GM23338 (cell line): ENCODE measurements around the gene VPREB3. TPM values are rescaled to one million over a fixed set of nuclear protein-coding genes. Genes with fewer than 3 reads are reported as not detected.

ENCODE experiments used
- ATAC-seq: fragments of 200-7000 bp; cut with Tn5 transposase; 3 replicates; pipeline ENCODE4 v1.9.1; 2020
- DNase-seq: peaks from one replicate; pipeline ENCODE4 v3.0.0-alpha.2; 2015; ENCODE audit warnings: low spot score
- H2AFZ ChIP-seq: fragments of 200-600 bp; sonication (generic); 2 replicates; pipeline ENCODE4 v1.8.0; 2016; ENCODE audit warnings: antibody characterized with exemption, mild to moderate bottlenecking, moderate library complexity
- H3F3A ChIP-seq: fragments of 200-600 bp; sonication (generic); replicated peaks from 2 replicates; pipeline ENCODE4 v1.8.0; 2017; ENCODE audit warnings: antibody characterized with exemption, mixed run types, low read depth
- H3K27ac ChIP-seq: fragments of 200-600 bp; sonication (generic); 2 replicates; pipeline ENCODE4 v1.6.1; 2016; ENCODE audit warnings: low read depth
- H3K27me3 ChIP-seq: fragments of 200-600 bp; sonication (generic); 2 replicates; pipeline ENCODE4 v1.8.0; 2016; ENCODE audit warnings: mild to moderate bottlenecking, mixed run types, moderate library complexity; ENCODE audit not compliant: insufficient read depth
- H3K36me3 ChIP-seq: fragments of 200-600 bp; sonication (generic); 2 replicates; pipeline ENCODE4 v1.8.0; 2016; ENCODE audit warnings: mild to moderate bottlenecking; ENCODE audit not compliant: insufficient read depth
- H3K4me1 ChIP-seq: fragments of 200-600 bp; sonication (generic); 2 replicates; pipeline ENCODE4 v1.8.0; 2016; ENCODE audit warnings: mild to moderate bottlenecking, moderate library complexity; ENCODE audit not compliant: insufficient read depth
- H3K4me2 ChIP-seq: fragments of 200-600 bp; sonication (generic); 2 replicates; pipeline ENCODE4 v1.7.1; 2017; ENCODE audit warnings: mixed run types
- H3K4me3 ChIP-seq: fragments of 200-600 bp; sonication (generic); 2 replicates; pipeline ENCODE4 v1.6.1; 2016; ENCODE audit warnings: mixed run types
- H3K79me2 ChIP-seq: fragments of 200-600 bp; sonication (generic); replicated peaks from 2 replicates; pipeline ENCODE4 v1.8.0; 2017; ENCODE audit warnings: mild to moderate bottlenecking; ENCODE audit not compliant: insufficient read depth
- H3K9me2 ChIP-seq: fragments of 200-600 bp; sonication (generic); 2 replicates; pipeline ENCODE4 v1.8.0; 2017; ENCODE audit not compliant: insufficient read depth
- H4K20me1 ChIP-seq: fragments of 200-600 bp; sonication (generic); replicated peaks from 2 replicates; pipeline ENCODE4 v1.8.0; 2017; ENCODE audit warnings: mild to moderate bottlenecking; ENCODE audit not compliant: insufficient read depth
- H3K27ac Mint-ChIP-seq: 2 replicates; pipeline ENCODE4 v1.8.0; 2020; ENCODE audit warnings: inconsistent platforms, mild to moderate bottlenecking, moderate library complexity, mixed read lengths
- H3K27me3 Mint-ChIP-seq: 3 replicates; pipeline ENCODE4 v1.8.0; 2022; ENCODE audit warnings: low read depth, mild to moderate bottlenecking, moderate library complexity, mixed read lengths, inconsistent platforms; ENCODE audit not compliant: insufficient read depth, poor library complexity
- H3K36me3 Mint-ChIP-seq: 3 replicates; pipeline ENCODE4 v1.8.0; 2021; ENCODE audit warnings: low read depth, mild to moderate bottlenecking, inconsistent platforms, moderate library complexity, mixed read lengths
- H3K4me1 Mint-ChIP-seq: 3 replicates; pipeline ENCODE4 v1.8.0; 2020; ENCODE audit warnings: mild to moderate bottlenecking, inconsistent platforms, mixed read lengths
- H3K4me3 Mint-ChIP-seq: 3 replicates; pipeline ENCODE4 v1.8.0; 2021; ENCODE audit warnings: moderate library complexity, mild to moderate bottlenecking, inconsistent platforms, mixed read lengths
- H3K9me3 Mint-ChIP-seq: 3 replicates; pipeline ENCODE4 v1.8.0; 2020; ENCODE audit warnings: moderate library complexity, mild to moderate bottlenecking, inconsistent platforms, mixed read lengths
- CREB1 ChIP-seq: fragments of 250-450 bp; sonication (Bioruptor Pico); IDR thresholded peaks from 2 replicates; pipeline ENCODE4 v1.5.0; 2020; ENCODE audit warnings: low read depth, mild to moderate bottlenecking, moderate library complexity
- EZH2 ChIP-seq: fragments of 200-600 bp; sonication (generic); IDR thresholded peaks from one replicate; pipeline ENCODE4 v1.8.0; 2017; ENCODE audit warnings: antibody characterized with exemption, mild to moderate bottlenecking, low read depth; ENCODE audit not compliant: unreplicated experiment
- EZH2phosphoT487 ChIP-seq: fragments of 200-600 bp; sonication (generic); IDR thresholded peaks from one replicate; pipeline ENCODE4 v1.8.1; 2018; ENCODE audit warnings: antibody characterized with exemption; ENCODE audit not compliant: unreplicated experiment
- NANOG ChIP-seq: IDR thresholded peaks from 2 replicates; pipeline ENCODE4 v1.6.1; 2016; ENCODE audit warnings: antibody characterized with exemption, borderline replicate concordance
- POLR2AphosphoS5 ChIP-seq: IDR thresholded peaks from 2 replicates; pipeline ENCODE4 v1.6.1; 2016; ENCODE audit warnings: antibody characterized with exemption, low read depth
- STAT1 ChIP-seq: IDR thresholded peaks from one replicate; pipeline ENCODE4 v1.6.1; 2016; ENCODE audit warnings: antibody characterized with exemption; ENCODE audit not compliant: unreplicated experiment
- ZNF114 ChIP-seq: fragments of 250-450 bp; sonication (Bioruptor Pico); IDR thresholded peaks from 2 replicates; pipeline ENCODE4 v1.5.0; 2020; ENCODE audit warnings: mild to moderate bottlenecking, moderate library complexity
- ZNF331 ChIP-seq: fragments of 250-450 bp; sonication (Bioruptor Pico); IDR thresholded peaks from 2 replicates; pipeline ENCODE4 v1.5.0; 2020; ENCODE audit warnings: low read depth, mild to moderate bottlenecking, moderate library complexity
- polyA plus RNA-seq: library from polyadenylated mRNA; unstranded; fragments of >200 nt; fragmentation: Nextera tagmentation; extraction: Ambion mirVana; gene quantifications from 2 replicates; pipeline ENCODE4 v1.2.1, GENCODE V29; 2016
- total RNA-seq: library from RNA; depleted of rRNA; stranded (reverse); fragments of >200 nt; shearing (Covaris generic); gene quantifications from 2 replicates; pipeline ENCODE4 v1.2.3, GENCODE V29; 2014
- TF ChIP-seq, protein P1 (sequence below), 2 experiments: fragments of 200-600 bp in 1 of 2; sonication (generic) in 1 of 2; conservative IDR thresholded peaks; 2 replicates each; pipeline versions ENCODE4 v1.5.1 to v1.6.1; 2016 to 2017; ENCODE audit warnings: antibody characterized with exemption in 2 of 2, low read depth in 2 of 2, mild to moderate bottlenecking in 2 of 2, moderate library complexity in 1 of 2
- TF ChIP-seq, protein P2 (sequence below): IDR thresholded peaks from 2 replicates; pipeline ENCODE4 v1.6.1; 2016; ENCODE audit warnings: antibody characterized with exemption
- TF ChIP-seq, protein P3 (sequence below): fragments of 250-450 bp; sonication (Bioruptor Pico); IDR thresholded peaks from 2 replicates; pipeline ENCODE4 v1.5.0; 2020; ENCODE audit warnings: mild to moderate bottlenecking, moderate library complexity
- TF ChIP-seq, protein P4 (sequence below): IDR thresholded peaks from one replicate; pipeline ENCODE4 v1.6.1; 2018; ENCODE audit warnings: antibody characterized with exemption; ENCODE audit not compliant: unreplicated experiment

Gene VPREB3
- total and polyA plus RNA-seq, 2 experiments from 2014 or later, result 1.1 TPM; not detected in 1

DNA sequence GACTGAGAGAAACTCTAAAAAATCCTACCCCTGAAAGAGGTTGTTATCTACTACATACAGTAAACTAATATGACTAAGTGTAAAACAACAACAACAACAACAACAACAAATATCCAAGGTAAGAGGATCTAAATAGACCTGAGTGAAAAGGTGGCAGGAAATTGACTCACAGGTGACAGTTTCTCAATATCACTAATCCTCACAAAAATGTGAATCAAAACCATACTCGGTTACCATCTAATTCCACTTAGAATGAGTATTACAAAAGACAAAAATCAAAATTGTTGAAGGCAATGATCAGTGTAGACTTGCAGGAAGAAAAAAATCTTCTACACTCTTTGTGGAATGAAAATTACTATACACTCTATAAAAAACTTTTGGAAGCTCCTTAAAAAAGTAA lies 46.0 kb downstream of the VPREB3 start:
- no peaks in the 10 kb centered on the region for H3K27me3 ChIP-seq
- TF ChIP-seq POLR2AphosphoS5 (no peak), EZH2phosphoT487 (no peak), CREB1 (CRISPR knock-in tag) (no peak), ZNF331 (CRISPR knock-in tag) (no peak), NANOG (no peak), STAT1 (no peak), EZH2 (no peak), ZNF114 (no peak)
- TF ChIP-seq, protein P1, sequence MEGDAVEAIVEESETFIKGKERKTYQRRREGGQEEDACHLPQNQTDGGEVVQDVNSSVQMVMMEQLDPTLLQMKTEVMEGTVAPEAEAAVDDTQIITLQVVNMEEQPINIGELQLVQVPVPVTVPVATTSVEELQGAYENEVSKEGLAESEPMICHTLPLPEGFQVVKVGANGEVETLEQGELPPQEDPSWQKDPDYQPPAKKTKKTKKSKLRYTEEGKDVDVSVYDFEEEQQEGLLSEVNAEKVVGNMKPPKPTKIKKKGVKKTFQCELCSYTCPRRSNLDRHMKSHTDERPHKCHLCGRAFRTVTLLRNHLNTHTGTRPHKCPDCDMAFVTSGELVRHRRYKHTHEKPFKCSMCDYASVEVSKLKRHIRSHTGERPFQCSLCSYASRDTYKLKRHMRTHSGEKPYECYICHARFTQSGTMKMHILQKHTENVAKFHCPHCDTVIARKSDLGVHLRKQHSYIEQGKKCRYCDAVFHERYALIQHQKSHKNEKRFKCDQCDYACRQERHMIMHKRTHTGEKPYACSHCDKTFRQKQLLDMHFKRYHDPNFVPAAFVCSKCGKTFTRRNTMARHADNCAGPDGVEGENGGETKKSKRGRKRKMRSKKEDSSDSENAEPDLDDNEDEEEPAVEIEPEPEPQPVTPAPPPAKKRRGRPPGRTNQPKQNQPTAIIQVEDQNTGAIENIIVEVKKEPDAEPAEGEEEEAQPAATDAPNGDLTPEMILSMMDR (conservative IDR thresholded peaks at IDR 0.05; ENCODE audit: low read depth in 2 of 2), result no peak
- TF ChIP-seq, protein P2, sequence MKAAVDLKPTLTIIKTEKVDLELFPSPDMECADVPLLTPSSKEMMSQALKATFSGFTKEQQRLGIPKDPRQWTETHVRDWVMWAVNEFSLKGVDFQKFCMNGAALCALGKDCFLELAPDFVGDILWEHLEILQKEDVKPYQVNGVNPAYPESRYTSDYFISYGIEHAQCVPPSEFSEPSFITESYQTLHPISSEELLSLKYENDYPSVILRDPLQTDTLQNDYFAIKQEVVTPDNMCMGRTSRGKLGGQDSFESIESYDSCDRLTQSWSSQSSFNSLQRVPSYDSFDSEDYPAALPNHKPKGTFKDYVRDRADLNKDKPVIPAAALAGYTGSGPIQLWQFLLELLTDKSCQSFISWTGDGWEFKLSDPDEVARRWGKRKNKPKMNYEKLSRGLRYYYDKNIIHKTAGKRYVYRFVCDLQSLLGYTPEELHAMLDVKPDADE, result no peak
- TF ChIP-seq, protein P3, sequence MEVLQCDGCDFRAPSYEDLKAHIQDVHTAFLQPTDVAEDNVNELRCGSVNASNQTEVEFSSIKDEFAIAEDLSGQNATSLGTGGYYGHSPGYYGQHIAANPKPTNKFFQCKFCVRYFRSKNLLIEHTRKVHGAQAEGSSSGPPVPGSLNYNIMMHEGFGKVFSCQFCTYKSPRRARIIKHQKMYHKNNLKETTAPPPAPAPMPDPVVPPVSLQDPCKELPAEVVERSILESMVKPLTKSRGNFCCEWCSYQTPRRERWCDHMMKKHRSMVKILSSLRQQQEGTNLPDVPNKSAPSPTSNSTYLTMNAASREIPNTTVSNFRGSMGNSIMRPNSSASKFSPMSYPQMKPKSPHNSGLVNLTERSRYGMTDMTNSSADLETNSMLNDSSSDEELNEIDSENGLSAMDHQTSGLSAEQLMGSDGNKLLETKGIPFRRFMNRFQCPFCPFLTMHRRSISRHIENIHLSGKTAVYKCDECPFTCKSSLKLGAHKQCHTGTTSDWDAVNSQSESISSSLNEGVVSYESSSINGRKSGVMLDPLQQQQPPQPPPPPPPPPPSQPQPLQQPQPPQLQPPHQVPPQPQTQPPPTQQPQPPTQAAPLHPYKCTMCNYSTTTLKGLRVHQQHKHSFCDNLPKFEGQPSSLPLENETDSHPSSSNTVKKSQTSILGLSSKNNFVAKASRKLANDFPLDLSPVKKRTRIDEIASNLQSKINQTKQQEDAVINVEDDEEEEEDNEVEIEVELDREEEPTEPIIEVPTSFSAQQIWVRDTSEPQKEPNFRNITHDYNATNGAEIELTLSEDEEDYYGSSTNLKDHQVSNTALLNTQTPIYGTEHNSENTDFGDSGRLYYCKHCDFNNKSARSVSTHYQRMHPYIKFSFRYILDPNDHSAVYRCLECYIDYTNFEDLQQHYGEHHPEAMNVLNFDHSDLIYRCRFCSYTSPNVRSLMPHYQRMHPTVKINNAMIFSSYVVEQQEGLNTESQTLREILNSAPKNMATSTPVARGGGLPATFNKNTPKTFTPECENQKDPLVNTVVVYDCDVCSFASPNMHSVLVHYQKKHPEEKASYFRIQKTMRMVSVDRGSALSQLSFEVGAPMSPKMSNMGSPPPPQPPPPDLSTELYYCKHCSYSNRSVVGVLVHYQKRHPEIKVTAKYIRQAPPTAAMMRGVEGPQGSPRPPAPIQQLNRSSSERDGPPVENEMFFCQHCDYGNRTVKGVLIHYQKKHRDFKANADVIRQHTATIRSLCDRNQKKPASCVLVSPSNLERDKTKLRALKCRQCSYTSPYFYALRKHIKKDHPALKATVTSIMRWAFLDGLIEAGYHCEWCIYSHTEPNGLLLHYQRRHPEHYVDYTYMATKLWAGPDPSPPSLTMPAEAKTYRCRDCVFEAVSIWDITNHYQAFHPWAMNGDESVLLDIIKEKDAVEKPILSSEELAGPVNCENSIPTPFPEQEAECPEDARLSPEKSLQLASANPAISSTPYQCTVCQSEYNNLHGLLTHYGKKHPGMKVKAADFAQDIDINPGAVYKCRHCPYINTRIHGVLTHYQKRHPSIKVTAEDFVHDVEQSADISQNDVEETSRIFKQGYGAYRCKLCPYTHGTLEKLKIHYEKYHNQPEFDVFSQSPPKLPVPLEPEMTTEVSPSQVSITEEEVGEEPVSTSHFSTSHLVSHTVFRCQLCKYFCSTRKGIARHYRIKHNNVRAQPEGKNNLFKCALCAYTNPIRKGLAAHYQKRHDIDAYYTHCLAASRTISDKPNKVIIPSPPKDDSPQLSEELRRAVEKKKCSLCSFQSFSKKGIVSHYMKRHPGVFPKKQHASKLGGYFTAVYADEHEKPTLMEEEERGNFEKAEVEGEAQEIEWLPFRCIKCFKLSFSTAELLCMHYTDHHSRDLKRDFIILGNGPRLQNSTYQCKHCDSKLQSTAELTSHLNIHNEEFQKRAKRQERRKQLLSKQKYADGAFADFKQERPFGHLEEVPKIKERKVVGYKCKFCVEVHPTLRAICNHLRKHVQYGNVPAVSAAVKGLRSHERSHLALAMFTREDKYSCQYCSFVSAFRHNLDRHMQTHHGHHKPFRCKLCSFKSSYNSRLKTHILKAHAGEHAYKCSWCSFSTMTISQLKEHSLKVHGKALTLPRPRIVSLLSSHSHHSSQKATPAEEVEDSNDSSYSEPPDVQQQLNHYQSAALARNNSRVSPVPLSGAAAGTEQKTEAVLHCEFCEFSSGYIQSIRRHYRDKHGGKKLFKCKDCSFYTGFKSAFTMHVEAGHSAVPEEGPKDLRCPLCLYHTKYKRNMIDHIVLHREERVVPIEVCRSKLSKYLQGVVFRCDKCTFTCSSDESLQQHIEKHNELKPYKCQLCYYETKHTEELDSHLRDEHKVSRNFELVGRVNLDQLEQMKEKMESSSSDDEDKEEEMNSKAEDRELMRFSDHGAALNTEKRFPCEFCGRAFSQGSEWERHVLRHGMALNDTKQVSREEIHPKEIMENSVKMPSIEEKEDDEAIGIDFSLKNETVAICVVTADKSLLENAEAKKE (CRISPR knock-in tag), result no peak
- TF ChIP-seq, protein P4, sequence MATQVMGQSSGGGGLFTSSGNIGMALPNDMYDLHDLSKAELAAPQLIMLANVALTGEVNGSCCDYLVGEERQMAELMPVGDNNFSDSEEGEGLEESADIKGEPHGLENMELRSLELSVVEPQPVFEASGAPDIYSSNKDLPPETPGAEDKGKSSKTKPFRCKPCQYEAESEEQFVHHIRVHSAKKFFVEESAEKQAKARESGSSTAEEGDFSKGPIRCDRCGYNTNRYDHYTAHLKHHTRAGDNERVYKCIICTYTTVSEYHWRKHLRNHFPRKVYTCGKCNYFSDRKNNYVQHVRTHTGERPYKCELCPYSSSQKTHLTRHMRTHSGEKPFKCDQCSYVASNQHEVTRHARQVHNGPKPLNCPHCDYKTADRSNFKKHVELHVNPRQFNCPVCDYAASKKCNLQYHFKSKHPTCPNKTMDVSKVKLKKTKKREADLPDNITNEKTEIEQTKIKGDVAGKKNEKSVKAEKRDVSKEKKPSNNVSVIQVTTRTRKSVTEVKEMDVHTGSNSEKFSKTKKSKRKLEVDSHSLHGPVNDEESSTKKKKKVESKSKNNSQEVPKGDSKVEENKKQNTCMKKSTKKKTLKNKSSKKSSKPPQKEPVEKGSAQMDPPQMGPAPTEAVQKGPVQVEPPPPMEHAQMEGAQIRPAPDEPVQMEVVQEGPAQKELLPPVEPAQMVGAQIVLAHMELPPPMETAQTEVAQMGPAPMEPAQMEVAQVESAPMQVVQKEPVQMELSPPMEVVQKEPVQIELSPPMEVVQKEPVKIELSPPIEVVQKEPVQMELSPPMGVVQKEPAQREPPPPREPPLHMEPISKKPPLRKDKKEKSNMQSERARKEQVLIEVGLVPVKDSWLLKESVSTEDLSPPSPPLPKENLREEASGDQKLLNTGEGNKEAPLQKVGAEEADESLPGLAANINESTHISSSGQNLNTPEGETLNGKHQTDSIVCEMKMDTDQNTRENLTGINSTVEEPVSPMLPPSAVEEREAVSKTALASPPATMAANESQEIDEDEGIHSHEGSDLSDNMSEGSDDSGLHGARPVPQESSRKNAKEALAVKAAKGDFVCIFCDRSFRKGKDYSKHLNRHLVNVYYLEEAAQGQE, result no peak
- peaks cover 4% of the 10 kb centered on the region; the same call in 1 of the 2 replicates for H3F3A ChIP-seq
- peaks cover 39% of the 10 kb centered on the region for H4K20me1 ChIP-seq
- DNase-seq (no peak), ATAC-seq (no peak)
- no peaks in the 10 kb centered on the region for H3K4me1 ChIP-seq
- H3K36me3 ChIP-seq, result peaks cover 64% of the 10 kb centered on the region
- no peaks in the 10 kb centered on the region for H3K9me2 ChIP-seq
- Mint-ChIP-seq H3K4me1 (no peaks in the 10 kb centered on the region), H3K36me3 (peaks cover 70% of the 10 kb centered on the region), H3K27me3 (no peaks in the 10 kb centered on the region), H3K4me3 (no peak overlapping the region), H3K9me3 (no peaks in the 10 kb centered on the region), H3K27ac (no peak overlapping the region)
- peaks cover 21% of the 10 kb centered on the region for H3K79me2 ChIP-seq
- no peak overlapping the region for H3K4me2 ChIP-seq
- H3K4me3 ChIP-seq, result no peak overlapping the region
- no peak overlapping the region for H2AFZ ChIP-seq
- H3K27ac ChIP-seq, result no peak overlapping the region
